Measurements from ENCODE around the gene WWOX.

DNA sequence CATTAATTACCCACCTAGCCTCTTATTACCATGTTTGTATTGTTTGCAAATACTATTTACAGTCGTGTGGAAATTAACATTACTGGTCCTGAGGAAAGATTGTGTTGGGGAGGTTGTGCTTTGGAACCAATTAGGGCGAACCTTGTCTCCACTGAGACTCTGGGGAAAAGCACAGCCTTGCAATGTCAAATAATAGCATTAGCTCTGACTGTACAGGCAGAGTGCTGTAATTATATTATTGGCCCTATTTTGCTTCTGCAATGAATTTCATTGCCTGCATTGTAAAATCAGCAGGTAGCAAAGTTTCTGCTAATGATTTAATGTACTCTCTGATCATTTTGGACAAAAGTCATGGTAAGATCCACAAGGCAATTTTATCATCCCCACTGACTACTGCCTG, 97.0 kb downstream of the WWOX start:
- no peak for TF ChIP-seq ZNF274 (IDR thresholded peaks at IDR 0.05; ENCODE audit: low read depth, low read length)
- TF ChIP-seq YY1 (IDR thresholded peaks at IDR 0.05; ENCODE audit: insufficient read depth, insufficient read length) = no peak
- no peak for TF ChIP-seq SUZ12 (IDR thresholded peaks at IDR 0.05; ENCODE audit: extremely low read depth, insufficient read depth, insufficient read length)

Data from NT2/D1 (cell line).